SK-N-SH (cell line): ENCODE measurements around the gene KRT32.

Source experiments
- EP300 ChIP-seq, 2 experiments: IDR thresholded peaks; 2 replicates each; pipeline versions ENCODE4 v1.4.0 to v1.6.1; 2012; ENCODE audit warnings: borderline replicate concordance in 1 of 2, low read depth in 1 of 2, low read length in 1 of 2
- PBX3 ChIP-seq: IDR thresholded peaks from 2 replicates; pipeline ENCODE4; 2012
- POLR2AphosphoS5 ChIP-seq: IDR thresholded peaks from 2 replicates; pipeline ENCODE4 v1.6.1; 2012; ENCODE audit warnings: low read depth, low read length
- RAD21 ChIP-seq: IDR thresholded peaks from 2 replicates; pipeline ENCODE4 v1.6.1; 2012; ENCODE audit warnings: mild to moderate bottlenecking, low read length
- USF1 ChIP-seq: IDR thresholded peaks from 2 replicates; pipeline ENCODE4 v1.4.0; 2012; ENCODE audit warnings: low read depth, borderline replicate concordance

- TF ChIP-seq EP300 (IDR thresholded peaks at IDR 0.05; ENCODE audit: borderline replicate concordance in 1 of 2, low read depth in 1 of 2, low read length in 1 of 2) (no peak), PBX3 (no peak), RAD21 (no peak), USF1 (no peak), POLR2AphosphoS5 (no peak)
These were observed 33.6 kb downstream of the KRT32 start for GRCh38 chr17:41433586-41433985.
